ENCODE data around the gene ZP1. TPM values are rescaled to one million over a fixed set of nuclear protein-coding genes. Genes with fewer than 3 reads are reported as not detected.

Gene ZP1
- total and polyA plus RNA-seq, 10 of the 15 experiments (the other 5 are each of a cell fraction or from before 2014, with no cell fraction given), result not detected

DNA sequence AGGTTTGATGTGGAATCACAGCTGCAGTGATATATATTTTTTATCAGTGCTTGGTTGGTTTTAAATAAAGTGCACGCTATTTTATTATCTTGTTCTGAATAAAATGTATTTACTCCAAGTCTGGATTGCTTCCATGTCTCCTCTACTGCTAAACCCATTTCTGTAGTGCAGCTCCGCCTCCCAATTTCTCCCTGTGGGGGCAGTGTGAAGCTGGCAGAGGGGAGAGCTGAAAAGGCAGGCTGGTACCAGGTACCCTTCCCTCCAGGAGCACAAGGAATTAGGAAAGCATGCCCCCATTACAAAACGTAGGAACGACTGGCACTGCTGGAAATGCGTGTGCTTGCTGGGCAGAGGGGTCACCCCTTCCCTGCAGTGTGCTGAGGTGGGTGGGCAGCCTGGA lies 56.0 kb downstream of the ZP1 start:
- DNase-seq (ENCODE audit: low read depth, low spot score) (no peak), ATAC-seq (no peak), FAIRE-seq (no peak)
- H3K4me3 ChIP-seq, result no peak overlapping the region
- intact Hi-C loops (cut with micrococcal nuclease; ENCODE audit: unreplicated experiment) (no loop called here), in situ Hi-C loops (cut with MboI) (no loop called here)
- H3K79me2 ChIP-seq (ENCODE audit: control insufficient read depth, insufficient read depth, low read length), result peaks cover 7% of the 10 kb centered on the region
- H3K4me2 ChIP-seq (ENCODE audit: control insufficient read depth, insufficient read depth), result no peak overlapping the region
- H3K27ac ChIP-seq (ENCODE audit: control insufficient read depth, insufficient read depth), result no peak overlapping the region
- no peak overlapping the region for H3K9ac ChIP-seq (ENCODE audit: control insufficient read depth, insufficient read depth, low read length)
- no peak overlapping the region for H2AFZ ChIP-seq (ENCODE audit: control insufficient read depth, low read depth, low read length)
- peaks cover 30% of the 10 kb centered on the region for H3K4me1 ChIP-seq (ENCODE audit: control insufficient read depth, insufficient read depth, low read length)
- CTCF ChIA-PET, result interaction anchor here (0.6 to 1.5 kb wide), 4 partner anchors 9 to 235 kb away, joined by 3 to 11 read pairs (median 4); partner anchors contain the start of gene TMEM109
- POLR2A ChIA-PET, result interaction anchor here (0.8 to 1.7 kb wide), 4 partner anchors 8 to 161 kb away, joined by 3 to 9 read pairs (median 4); partner anchors contain the start of gene TMEM109
- SMC1A ChIA-PET (ENCODE audit: uncharacterized antibody, unreplicated experiment), result interaction anchor here (1.7 to 1.8 kb wide), 2 partner anchors 8 to 10 kb away, joined by 5 to 7 read pairs; partner anchors contain the start of gene TMEM109
- TF ChIP-seq CHD1 (IDR thresholded peaks at IDR 0.05; ENCODE audit: low read depth, low read length), result no peak
- no peak for TF ChIP-seq STAT1 (conservative IDR thresholded peaks at IDR 0.05)
- TF ChIP-seq, protein P1, sequence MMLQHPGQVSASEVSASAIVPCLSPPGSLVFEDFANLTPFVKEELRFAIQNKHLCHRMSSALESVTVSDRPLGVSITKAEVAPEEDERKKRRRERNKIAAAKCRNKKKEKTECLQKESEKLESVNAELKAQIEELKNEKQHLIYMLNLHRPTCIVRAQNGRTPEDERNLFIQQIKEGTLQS (IDR thresholded peaks at IDR 0.05; ENCODE audit: borderline replicate concordance, extremely low read depth, low read depth, low read length), result no peak
- TF ChIP-seq HCFC1 (IDR thresholded peaks at IDR 0.05; ENCODE audit: low read length), result no peak
- TF ChIP-seq, protein P2, sequence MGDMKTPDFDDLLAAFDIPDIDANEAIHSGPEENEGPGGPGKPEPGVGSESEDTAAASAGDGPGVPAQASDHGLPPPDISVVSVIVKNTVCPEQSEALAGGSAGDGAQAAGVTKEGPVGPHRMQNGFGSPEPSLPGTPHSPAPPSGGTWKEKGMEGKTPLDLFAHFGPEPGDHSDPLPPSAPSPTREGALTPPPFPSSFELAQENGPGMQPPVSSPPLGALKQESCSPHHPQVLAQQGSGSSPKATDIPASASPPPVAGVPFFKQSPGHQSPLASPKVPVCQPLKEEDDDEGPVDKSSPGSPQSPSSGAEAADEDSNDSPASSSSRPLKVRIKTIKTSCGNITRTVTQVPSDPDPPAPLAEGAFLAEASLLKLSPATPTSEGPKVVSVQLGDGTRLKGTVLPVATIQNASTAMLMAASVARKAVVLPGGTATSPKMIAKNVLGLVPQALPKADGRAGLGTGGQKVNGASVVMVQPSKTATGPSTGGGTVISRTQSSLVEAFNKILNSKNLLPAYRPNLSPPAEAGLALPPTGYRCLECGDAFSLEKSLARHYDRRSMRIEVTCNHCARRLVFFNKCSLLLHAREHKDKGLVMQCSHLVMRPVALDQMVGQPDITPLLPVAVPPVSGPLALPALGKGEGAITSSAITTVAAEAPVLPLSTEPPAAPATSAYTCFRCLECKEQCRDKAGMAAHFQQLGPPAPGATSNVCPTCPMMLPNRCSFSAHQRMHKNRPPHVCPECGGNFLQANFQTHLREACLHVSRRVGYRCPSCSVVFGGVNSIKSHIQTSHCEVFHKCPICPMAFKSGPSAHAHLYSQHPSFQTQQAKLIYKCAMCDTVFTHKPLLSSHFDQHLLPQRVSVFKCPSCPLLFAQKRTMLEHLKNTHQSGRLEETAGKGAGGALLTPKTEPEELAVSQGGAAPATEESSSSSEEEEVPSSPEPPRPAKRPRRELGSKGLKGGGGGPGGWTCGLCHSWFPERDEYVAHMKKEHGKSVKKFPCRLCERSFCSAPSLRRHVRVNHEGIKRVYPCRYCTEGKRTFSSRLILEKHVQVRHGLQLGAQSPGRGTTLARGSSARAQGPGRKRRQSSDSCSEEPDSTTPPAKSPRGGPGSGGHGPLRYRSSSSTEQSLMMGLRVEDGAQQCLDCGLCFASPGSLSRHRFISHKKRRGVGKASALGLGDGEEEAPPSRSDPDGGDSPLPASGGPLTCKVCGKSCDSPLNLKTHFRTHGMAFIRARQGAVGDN (IDR thresholded peaks at IDR 0.05), result no peak
- TF ChIP-seq, protein P3, sequence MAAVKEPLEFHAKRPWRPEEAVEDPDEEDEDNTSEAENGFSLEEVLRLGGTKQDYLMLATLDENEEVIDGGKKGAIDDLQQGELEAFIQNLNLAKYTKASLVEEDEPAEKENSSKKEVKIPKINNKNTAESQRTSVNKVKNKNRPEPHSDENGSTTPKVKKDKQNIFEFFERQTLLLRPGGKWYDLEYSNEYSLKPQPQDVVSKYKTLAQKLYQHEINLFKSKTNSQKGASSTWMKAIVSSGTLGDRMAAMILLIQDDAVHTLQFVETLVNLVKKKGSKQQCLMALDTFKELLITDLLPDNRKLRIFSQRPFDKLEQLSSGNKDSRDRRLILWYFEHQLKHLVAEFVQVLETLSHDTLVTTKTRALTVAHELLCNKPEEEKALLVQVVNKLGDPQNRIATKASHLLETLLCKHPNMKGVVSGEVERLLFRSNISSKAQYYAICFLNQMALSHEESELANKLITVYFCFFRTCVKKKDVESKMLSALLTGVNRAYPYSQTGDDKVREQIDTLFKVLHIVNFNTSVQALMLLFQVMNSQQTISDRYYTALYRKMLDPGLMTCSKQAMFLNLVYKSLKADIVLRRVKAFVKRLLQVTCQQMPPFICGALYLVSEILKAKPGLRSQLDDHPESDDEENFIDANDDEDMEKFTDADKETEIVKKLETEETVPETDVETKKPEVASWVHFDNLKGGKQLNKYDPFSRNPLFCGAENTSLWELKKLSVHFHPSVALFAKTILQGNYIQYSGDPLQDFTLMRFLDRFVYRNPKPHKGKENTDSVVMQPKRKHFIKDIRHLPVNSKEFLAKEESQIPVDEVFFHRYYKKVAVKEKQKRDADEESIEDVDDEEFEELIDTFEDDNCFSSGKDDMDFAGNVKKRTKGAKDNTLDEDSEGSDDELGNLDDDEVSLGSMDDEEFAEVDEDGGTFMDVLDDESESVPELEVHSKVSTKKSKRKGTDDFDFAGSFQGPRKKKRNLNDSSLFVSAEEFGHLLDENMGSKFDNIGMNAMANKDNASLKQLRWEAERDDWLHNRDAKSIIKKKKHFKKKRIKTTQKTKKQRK (IDR thresholded peaks at IDR 0.05; ENCODE audit: low read depth, low read length), result no peak
- TF ChIP-seq EP300 (IDR thresholded peaks at IDR 0.05; ENCODE audit: borderline replicate concordance in 1 of 2, control insufficient read depth in 1 of 2, low read depth in 2 of 2, low read length in 2 of 2), result no peak
- TF ChIP-seq, protein P4, sequence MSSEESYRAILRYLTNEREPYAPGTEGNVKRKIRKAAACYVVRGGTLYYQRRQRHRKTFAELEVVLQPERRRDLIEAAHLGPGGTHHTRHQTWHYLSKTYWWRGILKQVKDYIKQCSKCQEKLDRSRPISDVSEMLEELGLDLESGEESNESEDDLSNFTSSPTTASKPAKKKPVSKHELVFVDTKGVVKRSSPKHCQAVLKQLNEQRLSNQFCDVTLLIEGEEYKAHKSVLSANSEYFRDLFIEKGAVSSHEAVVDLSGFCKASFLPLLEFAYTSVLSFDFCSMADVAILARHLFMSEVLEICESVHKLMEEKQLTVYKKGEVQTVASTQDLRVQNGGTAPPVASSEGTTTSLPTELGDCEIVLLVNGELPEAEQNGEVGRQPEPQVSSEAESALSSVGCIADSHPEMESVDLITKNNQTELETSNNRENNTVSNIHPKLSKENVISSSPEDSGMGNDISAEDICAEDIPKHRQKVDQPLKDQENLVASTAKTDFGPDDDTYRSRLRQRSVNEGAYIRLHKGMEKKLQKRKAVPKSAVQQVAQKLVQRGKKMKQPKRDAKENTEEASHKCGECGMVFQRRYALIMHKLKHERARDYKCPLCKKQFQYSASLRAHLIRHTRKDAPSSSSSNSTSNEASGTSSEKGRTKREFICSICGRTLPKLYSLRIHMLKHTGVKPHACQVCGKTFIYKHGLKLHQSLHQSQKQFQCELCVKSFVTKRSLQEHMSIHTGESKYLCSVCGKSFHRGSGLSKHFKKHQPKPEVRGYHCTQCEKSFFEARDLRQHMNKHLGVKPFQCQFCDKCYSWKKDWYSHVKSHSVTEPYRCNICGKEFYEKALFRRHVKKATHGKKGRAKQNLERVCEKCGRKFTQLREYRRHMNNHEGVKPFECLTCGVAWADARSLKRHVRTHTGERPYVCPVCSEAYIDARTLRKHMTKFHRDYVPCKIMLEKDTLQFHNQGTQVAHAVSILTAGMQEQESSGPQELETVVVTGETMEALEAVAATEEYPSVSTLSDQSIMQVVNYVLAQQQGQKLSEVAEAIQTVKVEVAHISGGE (CRISPR knock-in tag; IDR thresholded peaks at IDR 0.05), result no peak
- TF ChIP-seq YBX1 (IDR thresholded peaks at IDR 0.05), result no peak
- TF ChIP-seq TAF1 (IDR thresholded peaks at IDR 0.05; ENCODE audit: borderline replicate concordance, low read depth, low read length), result no peak
- TF ChIP-seq BACH1 (IDR thresholded peaks at IDR 0.05; ENCODE audit: borderline replicate concordance), result no peak
- no peak for TF ChIP-seq NBN (IDR thresholded peaks at IDR 0.05)
- no peak for TF ChIP-seq HDAC2 (IDR thresholded peaks at IDR 0.05)
- BruUV-seq (replicated peaks), result no TSS peak
- no peaks in the 10 kb centered on the region for H3K9me3 ChIP-seq (replicated peaks; ENCODE audit: control insufficient read depth, insufficient read depth, low read length)
- 85% methylated on average over 5 of the region's 5 CpGs for WGBS (ENCODE audit: insufficient coverage, insufficient replicate concordance, low lambda C conversion rate, missing lambda C conversion rate)
- peaks cover 17 to 21% of the 10 kb centered on the region in 2 experiments for H3K36me3 ChIP-seq (ENCODE audit: control insufficient read depth in 2 of 2, insufficient read depth in 2 of 2, low read length in 1 of 2)
- no peaks in the 10 kb centered on the region for H3K27me3 ChIP-seq (replicated peaks in 1 of 2; ENCODE audit: control insufficient read depth in 2 of 2, insufficient read depth in 2 of 2, low read length in 1 of 2)
- no peaks in the 10 kb centered on the region for H4K20me1 ChIP-seq (ENCODE audit: control insufficient read depth, insufficient read depth)
- RAD21 ChIA-PET (ENCODE audit: unreplicated experiment), result interaction anchor here (0.5 to 1.8 kb wide), 6 partner anchors 8 to 745 kb away, joined by 3 to 8 read pairs (median 4); partner anchors contain the start of gene TMEM109
